ENCODE results near the gene TMEM86B.
A peak's percentile ranks its signal among the peaks of the same experiment; 100 is the strongest.

TMEM86B gene

DNA sequence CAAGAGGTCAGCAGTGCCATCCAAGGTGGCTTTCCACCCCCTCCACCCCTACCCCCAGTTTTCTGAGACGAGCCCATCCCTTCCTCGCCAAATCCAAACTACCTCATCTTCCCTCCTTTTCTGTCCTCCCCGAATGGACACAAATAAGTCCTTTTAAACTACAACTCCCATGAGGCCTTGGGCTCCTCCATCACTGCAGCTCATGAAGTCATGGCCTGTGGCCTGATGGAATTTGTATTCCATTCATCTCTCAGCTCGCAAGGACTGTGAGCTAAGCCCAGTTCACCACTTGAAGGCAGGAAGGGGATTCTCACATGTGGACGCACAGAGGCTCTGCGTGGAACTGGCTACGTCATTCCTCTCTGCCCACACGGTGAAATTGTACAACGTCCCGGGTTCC, 31.8 kb downstream of the TMEM86B start:
- no peak for TF ChIP-seq CTCF (IDR thresholded peaks at IDR 0.05; ENCODE audit: insufficient read depth, low read depth, low read length, missing control alignments)
- H3K4me3 ChIP-seq (ENCODE audit: low read depth, low read length): no peak overlapping the region
- DNase-seq (ENCODE audit: low read depth): no peak

DNA sequence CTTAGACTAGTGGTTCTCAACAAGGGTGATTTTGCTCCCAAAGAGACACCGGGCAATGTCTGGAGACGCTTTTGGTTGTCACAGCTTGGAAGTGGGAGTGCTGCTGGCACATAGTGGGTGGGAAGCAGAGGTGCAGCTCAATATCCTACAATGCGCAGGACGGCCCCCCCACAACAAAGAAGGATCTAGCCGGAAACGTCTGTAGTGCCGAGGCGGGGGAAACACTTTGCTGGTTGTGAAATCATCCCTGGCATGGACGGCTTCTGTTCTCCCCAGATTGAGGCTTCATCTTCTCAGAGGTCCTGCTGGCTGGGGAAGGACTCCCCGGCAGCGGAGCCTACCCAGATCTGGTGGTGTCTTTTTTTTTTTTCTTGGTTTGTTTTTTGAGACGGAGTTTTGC, 35.1 kb downstream of the TMEM86B start:
- H3K4me3 ChIP-seq (ENCODE audit: low read depth, low read length): no peak overlapping the region
- TF ChIP-seq CTCF (IDR thresholded peaks at IDR 0.05; ENCODE audit: insufficient read depth, low read depth, low read length, missing control alignments): no peak
- DNase-seq (ENCODE audit: low read depth): no peak

GRCh38 chr19:55189403-55189835, 39.1 kb downstream of the TMEM86B start:
- no peak overlapping the region for H3K4me3 ChIP-seq (ENCODE audit: low read depth, low read length)
- DNase-seq (ENCODE audit: low read depth): no peak
- TF ChIP-seq CTCF (IDR thresholded peaks at IDR 0.05; ENCODE audit: insufficient read depth, low read depth, low read length, missing control alignments): no peak

DNA sequence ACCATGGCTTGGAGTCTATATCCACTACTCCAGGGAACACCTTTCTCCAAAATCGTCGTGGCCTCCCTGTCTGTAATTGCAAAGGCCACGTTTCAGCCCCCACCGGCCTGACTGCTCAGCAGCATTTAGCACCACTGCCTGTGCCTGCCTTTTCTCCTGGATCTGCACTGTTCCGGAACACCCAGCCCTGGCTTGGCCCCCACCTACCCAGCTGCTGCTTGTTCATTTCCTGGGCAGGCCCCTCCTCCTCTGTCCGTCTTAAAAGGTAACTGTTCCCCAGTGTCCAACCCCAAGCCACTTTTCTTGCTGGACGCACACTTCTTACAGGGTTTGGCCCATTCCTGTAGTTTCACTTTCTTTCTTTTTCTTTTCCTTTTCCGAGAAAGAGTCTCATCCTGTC, 39.9 kb downstream of the TMEM86B start:
- H3K4me3 ChIP-seq (ENCODE audit: low read depth, low read length): no peak overlapping the region
- DNase-seq (ENCODE audit: low read depth): no peak
- TF ChIP-seq CTCF (IDR thresholded peaks at IDR 0.05; ENCODE audit: insufficient read depth, low read depth, low read length, missing control alignments): no peak

DNA sequence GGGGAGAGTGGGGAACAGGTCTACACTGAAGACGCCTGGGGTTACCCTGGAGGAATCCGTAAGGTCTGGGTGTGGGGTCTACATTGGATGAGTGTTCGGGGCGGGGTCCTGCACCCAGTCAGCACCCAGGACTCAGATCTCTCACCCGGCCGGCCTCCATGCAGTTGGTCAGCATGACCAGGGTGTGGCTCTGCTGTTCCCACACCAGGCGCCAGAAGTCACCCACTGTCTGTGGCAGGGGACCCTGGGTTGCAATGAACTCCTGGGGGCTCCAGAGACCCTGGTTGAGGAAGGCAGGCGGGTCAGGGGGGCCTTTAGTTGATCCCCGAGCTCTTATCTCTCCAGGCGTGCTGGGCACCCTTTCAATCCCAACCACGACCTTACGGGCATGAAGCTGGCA, 42.5 kb downstream of the TMEM86B start:
- TF ChIP-seq CTCF (IDR thresholded peaks at IDR 0.05; ENCODE audit: insufficient read depth, low read depth, low read length, missing control alignments): no peak
- no peak for DNase-seq (ENCODE audit: low read depth)
- no peak overlapping the region for H3K4me3 ChIP-seq (ENCODE audit: low read depth, low read length)

GRCh38 chr19:55181740-55182139, 46.8 kb downstream of the TMEM86B start:
- no peak overlapping the region for H3K4me3 ChIP-seq (ENCODE audit: low read depth, low read length)
- TF ChIP-seq CTCF (IDR thresholded peaks at IDR 0.05; ENCODE audit: insufficient read depth, low read depth, low read length, missing control alignments): no peak

GRCh38 chr19:55179606-55180484, 48.7 kb downstream of the TMEM86B start, which contains the start of gene SYT5:
SYT5 (minus strand) TSS chr19:55180289; CDS start chr19:55179041, 1,248 bp downstream.
- H3K4me3 ChIP-seq (ENCODE audit: low read depth, low read length): peak within 1 kb of the TSS; percentile 13
- TF ChIP-seq CTCF (IDR thresholded peaks at IDR 0.05; ENCODE audit: insufficient read depth, low read depth, low read length, missing control alignments): no peak
- DNase-seq (ENCODE audit: low read depth): peak; percentile 35

More at GRCh38 chr19:55181740-55182139, 46.8 kb downstream of the TMEM86B start:
- no peak for DNase-seq (ENCODE audit: low read depth)

Measured in GM12865 (cell line).